ENCODE results near the gene ATP7B.

ATP7B gene

DNA sequence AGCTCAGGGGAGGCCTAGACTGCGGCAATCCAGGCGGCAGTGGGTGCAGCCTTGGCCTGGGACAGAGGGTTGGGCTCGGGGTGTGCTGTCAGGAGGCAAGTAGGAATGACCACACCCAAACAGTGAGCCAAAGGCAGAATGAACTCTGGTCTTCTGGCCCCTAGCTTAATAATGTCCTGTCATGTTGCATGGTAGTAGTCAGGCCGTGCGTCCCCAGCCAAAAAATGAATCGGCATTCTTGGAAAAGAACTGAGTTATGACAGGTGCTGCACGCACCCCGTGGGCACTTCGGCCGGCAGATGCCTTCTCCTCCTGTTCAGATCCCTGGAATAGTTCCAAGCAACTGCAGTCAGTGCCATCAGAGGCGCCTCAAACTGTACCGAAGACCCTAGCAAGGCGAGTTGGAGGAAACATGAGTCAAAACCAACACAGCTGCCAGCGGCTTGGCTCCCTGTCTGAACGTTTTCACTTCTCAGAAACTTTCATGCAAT lies 55.9 kb downstream of the ATP7B start:
- TF ChIP-seq CTCF (IDR thresholded peaks at IDR 0.05) = no peak
- H3K27me3 ChIP-seq = no peaks in the 10 kb centered on the region
- intact Hi-C loops (cut with DNase I; ENCODE audit: low total_unique reads) = no loop called here
- H3K4me1 ChIP-seq = no peaks in the 10 kb centered on the region
- H3K27ac ChIP-seq = no peak overlapping the region
- H3K36me3 ChIP-seq = peaks cover 0 to 18% (median 8%) of the 10 kb centered on the region in 3 donors
- H3K4me3 ChIP-seq = no peak overlapping the region
- no peak for DNase-seq
- H3K9me3 ChIP-seq = no peaks in the 10 kb centered on the region

- no peak overlapping the region for H3K4me3 ChIP-seq
- H3K27me3 ChIP-seq = no peaks in the 10 kb centered on the region
- intact Hi-C loops (cut with DNase I; ENCODE audit: low total_unique reads) = no loop called here
- H3K4me1 ChIP-seq = no peaks in the 10 kb centered on the region
- no peak overlapping the region for H3K27ac ChIP-seq
- peaks cover 0 to 25% (median 13%) of the 10 kb centered on the region in 3 donors for H3K36me3 ChIP-seq
- H3K9me3 ChIP-seq = no peaks in the 10 kb centered on the region
- DNase-seq = no peak
- no peak for TF ChIP-seq CTCF (IDR thresholded peaks at IDR 0.05)
Observed at GRCh38 chr13:51953347-51954195, 57.7 kb downstream of the ATP7B start.

- TF ChIP-seq CTCF (IDR thresholded peaks at IDR 0.05) = no peak
- no peaks in the 10 kb centered on the region for H3K27me3 ChIP-seq
- H3K9me3 ChIP-seq = no peaks in the 10 kb centered on the region
- peaks cover 5 to 20% (median 14%) of the 10 kb centered on the region in 3 donors for H3K36me3 ChIP-seq
- no peaks in the 10 kb centered on the region for H3K4me1 ChIP-seq
- H3K27ac ChIP-seq = no peak overlapping the region
- DNase-seq = no peak
- no peak overlapping the region for H3K4me3 ChIP-seq
- intact Hi-C loops (cut with DNase I; ENCODE audit: low total_unique reads) = no loop called here
Observed at GRCh38 chr13:51950722-51951121, 60.5 kb downstream of the ATP7B start.

DNA sequence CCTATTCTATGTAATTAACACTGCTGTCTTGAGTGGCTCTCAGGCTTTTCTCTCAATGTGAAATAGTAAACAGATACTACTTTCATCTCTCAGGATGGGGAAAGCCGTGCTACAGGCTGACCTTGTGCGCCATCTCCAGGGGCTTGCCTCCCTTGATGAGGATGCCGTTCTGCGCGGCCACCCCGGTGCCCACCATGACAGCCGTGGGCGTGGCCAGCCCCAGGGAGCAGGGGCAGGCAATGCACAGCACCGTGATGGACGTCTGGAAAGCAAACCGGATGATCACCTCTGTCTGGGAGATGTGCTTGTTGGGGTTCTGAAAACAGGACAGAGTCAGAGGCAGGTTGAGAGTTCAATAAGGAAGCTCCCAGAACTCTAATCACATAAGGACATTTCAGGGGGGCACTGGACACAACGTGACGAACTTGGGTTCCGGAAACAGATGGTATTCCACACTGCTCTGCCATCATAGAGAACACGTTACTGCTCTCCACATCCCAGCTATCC lies 65.0 kb downstream of the ATP7B start:
- H3K36me3 ChIP-seq = peaks cover 8 to 45% (median 23%) of the 10 kb centered on the region in 3 donors
- TF ChIP-seq CTCF (IDR thresholded peaks at IDR 0.05) = no peak
- H3K4me3 ChIP-seq = no peak overlapping the region
- no peak for DNase-seq
- no peaks in the 10 kb centered on the region for H3K4me1 ChIP-seq
- no peak overlapping the region for H3K27ac ChIP-seq
- H3K27me3 ChIP-seq = no peaks in the 10 kb centered on the region
- intact Hi-C loops (cut with DNase I; ENCODE audit: low total_unique reads) = no loop called here
- no peaks in the 10 kb centered on the region for H3K9me3 ChIP-seq

GRCh38 chr13:51945149-51945548 lies 66.1 kb downstream of the ATP7B start:
- DNase-seq = no peak
- intact Hi-C loops (cut with DNase I; ENCODE audit: low total_unique reads) = no loop called here
- Histone ChIP-seq H3K9me3 (no peaks in the 10 kb centered on the region), H3K27ac (no peak overlapping the region), H3K27me3 (no peaks in the 10 kb centered on the region), H3K36me3 (peaks cover 12 to 45% (median 20%) of the 10 kb centered on the region in 3 donors), H3K4me3 (no peak overlapping the region), H3K4me1 (no peaks in the 10 kb centered on the region)
- no peak for TF ChIP-seq CTCF (IDR thresholded peaks at IDR 0.05)

Data from tibial artery (tissue), 4 donors.